NCI-H1930 (cell line): ENCODE data around the gene FGF14.
"Not testable (repeated sequence)": the region's sequence is repeated elsewhere in the genome, so short reads cannot be mapped to it uniquely, and the experiment has no call there.

ENCODE experiments used
- DNase-seq, 2 experiments: peaks; one replicate each; lab custom pipeline; 2025; lab: John Stamatoyannopoulos, UW

The FGF14 gene

GRCh38 chr13:101866889-101867581, 534.8 kb downstream of the FGF14 start:
- DNase-seq: no peak

GRCh38 chr13:101858860-101859259, 543.0 kb downstream of the FGF14 start:
- DNase-seq: no peak

- DNase-seq: no peak
Observed at GRCh38 chr13:101846701-101847100, 555.1 kb downstream of the FGF14 start.

DNA sequence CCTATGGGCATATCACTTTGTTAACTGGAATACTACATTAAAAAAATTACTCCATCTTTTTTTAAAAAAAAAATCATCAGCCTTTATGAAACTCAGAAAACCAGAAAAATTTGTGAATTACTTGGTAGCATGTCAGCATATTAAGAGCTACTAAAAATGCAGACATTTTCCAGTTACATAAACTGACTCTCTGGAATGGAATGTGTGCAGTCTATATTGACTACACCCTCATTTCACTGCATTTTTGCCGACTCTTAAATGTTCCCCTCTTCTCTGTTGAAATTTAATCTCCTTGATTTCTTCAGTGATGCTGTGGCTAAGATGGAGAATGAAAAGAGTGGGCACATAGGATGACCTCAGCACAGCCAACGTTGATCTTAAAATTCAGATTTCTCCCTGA, 555.6 kb downstream of the FGF14 start:
- no peak for DNase-seq

DNA sequence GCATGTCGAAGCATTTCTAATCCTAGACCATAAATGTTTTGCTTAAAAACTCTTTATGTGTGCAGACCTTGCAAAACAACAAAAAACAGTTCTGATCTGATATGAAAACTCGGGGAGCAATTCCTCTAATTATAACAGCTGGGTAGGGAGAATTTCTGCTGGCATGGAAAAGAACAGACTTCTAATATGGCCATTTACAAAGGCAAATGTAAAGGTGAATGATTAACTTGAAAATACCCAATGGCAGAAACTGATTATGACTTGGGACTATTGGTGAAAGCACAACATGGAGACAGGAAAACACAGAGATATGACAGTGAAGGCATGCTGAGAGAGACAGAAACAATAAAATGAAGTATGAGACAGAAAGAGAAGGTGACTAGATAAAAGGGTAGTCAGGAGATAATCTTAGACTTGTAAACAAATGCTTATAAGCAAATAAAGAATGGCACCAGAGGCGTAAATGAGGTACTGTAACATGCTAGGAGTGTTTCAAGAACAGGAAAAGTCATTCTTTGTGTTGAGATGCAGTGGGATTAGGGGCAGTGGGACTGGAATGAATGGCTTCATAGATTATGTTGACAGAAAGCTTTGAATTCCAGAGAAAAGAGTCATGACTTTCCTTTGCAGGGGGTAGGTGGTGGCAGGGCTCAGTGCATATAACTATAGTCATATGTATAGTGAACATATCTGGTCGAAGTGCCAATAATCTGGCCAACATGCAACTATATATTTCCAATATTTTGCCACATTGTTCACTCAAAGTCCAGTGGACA, 556.4 kb downstream of the FGF14 start:
- DNase-seq: no peak

DNA sequence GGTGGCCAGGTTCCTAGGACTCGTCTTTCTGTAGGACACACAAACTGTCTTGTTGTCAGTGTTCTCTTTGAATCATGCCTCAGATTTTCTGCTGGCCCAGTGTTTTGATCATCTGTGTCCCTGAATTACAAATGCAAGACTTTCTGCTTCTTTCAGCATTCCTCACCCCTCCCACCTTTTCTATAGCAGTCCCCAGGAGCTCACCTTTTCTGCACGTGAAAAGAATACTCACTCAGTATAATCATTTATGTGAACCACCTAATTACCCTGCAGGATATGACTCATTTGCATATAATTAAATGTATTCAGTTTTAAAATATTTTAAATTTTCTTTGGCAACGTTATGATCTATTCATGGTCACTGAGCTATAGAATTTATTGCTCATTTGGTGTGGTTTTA, 560.1 kb downstream of the FGF14 start:
- DNase-seq: no peak

GRCh38 chr13:101838323-101838722, 563.5 kb downstream of the FGF14 start:
- DNase-seq: no peak

GRCh38 chr13:101837778-101838177, 564.1 kb downstream of the FGF14 start:
- DNase-seq: not testable (repeated sequence)

GRCh38 chr13:101837288-101837687, 564.6 kb downstream of the FGF14 start:
- no peak for DNase-seq

- no peak for DNase-seq
Observed at GRCh38 chr13:101835920-101836319, 565.9 kb downstream of the FGF14 start.

GRCh38 chr13:101833671-101834070, 568.2 kb downstream of the FGF14 start:
- no peak for DNase-seq

GRCh38 chr13:101830035-101830434, 571.8 kb downstream of the FGF14 start:
- no peak for DNase-seq

DNA sequence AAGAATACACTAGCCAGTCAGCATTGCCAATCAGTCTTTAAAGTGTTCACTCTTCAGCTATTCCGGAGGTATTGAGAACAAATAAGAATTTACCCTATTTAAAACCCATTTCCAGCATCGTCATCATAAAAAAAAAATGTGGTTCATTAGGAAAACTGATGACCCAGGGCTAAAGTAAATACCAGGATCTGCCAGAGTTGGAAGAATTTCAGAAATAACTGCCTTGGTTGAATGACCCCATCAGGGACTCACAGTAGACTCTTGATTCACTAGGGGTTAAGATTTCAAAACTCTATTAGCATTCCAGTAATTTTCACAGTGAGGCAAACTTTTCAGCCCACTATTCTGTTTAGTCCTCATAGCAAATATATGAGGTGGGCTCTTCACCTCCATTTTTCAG, 572.4 kb downstream of the FGF14 start:
- DNase-seq: no peak

GRCh38 chr13:101828119-101828518, 573.7 kb downstream of the FGF14 start:
- no peak for DNase-seq

- no peak for DNase-seq
Observed at GRCh38 chr13:101817898-101818297, 584.0 kb downstream of the FGF14 start.

GRCh38 chr13:101811881-101812280, 590.0 kb downstream of the FGF14 start:
- no peak for DNase-seq

- DNase-seq: no peak
Observed at GRCh38 chr13:101811284-101811839, 590.5 kb downstream of the FGF14 start.

DNA sequence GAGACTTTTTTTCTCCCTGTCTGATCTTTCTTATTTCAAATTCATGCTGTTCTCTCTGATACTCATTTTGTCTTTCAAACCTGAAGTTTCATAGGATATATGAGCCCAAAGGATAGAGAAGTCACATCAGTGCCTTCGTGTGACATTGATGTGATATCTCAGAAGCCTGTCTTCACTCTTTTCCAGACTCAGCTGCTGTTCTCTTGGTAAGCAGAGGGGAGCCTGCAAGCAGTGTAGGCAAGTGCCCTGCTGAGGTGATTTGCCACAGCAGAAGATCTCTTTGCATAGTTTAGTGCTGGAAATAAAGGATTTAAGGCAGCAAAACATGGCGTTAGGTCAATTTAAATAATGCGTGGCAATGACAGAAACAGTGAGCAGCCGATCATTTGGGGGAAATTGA, 602.7 kb downstream of the FGF14 start:
- no peak for DNase-seq

DNA sequence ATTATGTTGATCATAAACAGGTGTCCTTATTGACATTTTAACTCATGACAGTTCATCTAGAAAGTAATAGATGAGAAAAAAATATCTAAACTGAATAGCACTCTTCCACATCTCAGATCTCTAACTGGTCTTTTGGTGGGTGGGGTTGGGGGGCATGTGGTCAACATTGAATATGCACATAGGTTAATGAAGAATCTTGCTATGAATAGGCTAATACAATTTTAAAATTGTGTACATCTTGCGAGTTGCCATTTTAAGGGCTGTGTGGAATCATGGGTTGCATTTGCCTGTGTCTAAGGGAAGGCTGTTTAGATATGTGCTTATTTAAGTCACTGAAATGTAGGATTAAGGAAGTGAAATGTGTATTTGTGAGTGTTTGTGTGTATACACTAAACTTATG, 603.4 kb downstream of the FGF14 start:
- DNase-seq: no peak

DNA sequence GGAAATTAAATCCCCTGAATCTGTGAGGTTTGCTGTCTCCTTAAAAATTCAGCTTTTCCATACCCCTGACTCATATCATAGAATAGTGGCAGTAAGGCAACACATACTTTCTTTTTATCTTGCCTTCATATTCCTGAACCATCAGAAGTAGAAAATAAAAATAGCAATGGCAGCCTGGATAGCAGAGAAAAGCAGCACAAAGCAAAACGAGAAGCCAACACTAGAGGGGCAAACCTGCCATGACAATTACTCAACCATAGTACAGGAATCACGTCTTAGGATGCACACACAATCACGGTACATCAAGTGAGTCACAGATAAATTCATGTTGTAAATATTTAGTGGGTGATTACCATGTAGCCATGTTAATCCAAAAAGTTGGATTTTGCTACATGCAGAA, 606.4 kb downstream of the FGF14 start:
- no peak for DNase-seq

GRCh38 chr13:101795025-101795424, 606.8 kb downstream of the FGF14 start:
- no peak for DNase-seq

- no peak for DNase-seq
Observed at GRCh38 chr13:101792189-101792588, 609.7 kb downstream of the FGF14 start.

DNA sequence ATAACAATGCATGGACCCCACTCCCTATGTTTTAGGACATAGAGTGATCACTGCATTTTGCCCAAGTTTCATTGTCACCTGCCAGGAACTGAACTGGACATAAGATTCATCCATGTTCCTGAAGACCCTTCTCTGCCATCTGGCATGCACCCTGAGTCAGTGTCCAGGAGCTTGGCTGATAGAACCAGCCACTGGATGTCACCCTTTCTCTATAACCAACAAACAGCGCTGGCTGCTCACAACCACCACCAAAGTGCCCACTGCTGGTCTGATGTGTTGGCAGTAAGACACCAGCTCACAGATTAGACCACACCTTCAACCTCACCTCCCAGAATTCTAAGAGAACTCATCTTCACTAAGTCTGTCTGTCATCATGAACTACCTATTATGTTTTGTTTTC, 616.0 kb downstream of the FGF14 start:
- DNase-seq: peak; percentile 67 to 78
